CD14-positive monocyte (primary cell): ENCODE measurements around the gene PPARG. TPM values are rescaled to one million over a fixed set of nuclear protein-coding genes. Genes with fewer than 3 reads are reported as not detected.

Experiments
- DNase-seq, 3 donors: peaks; one replicate each; pipeline ENCODE4 v3.0.0-alpha.2; 2011 to 2022
- H2AFZ ChIP-seq: 2 replicates; pipeline ENCODE4 v1.6.0; 2012; ENCODE audit warnings: mild to moderate bottlenecking, low read depth, low read length, inconsistent platforms; ENCODE audit not compliant: insufficient read depth, poor library complexity, severe bottlenecking
- H3K27ac ChIP-seq, 2 donors: 1 replicate in 1 of 2; 2 replicates in 1 of 2; pipeline ENCODE4 v1.5.1; 2012 to 2013; ENCODE audit warnings: low read length in 2 of 2, control low read depth in 1 of 2, inconsistent platforms in 1 of 2, low read depth in 1 of 2, mild to moderate bottlenecking in 1 of 2
- H3K27me3 ChIP-seq, 2 donors: one replicate each; pipeline versions ENCODE4 v1.6.0 to v1.6.1; 2011 to 2013; ENCODE audit warnings: low read length in 2 of 2; ENCODE audit not compliant: control insufficient read depth in 2 of 2, insufficient read depth in 2 of 2
- H3K36me3 ChIP-seq, 2 donors: replicated peaks in 1 of 2; 1 replicate in 1 of 2; 2 replicates in 1 of 2; pipeline versions ENCODE4 v1.5.1 to v1.6.1; 2012 to 2013; ENCODE audit warnings: low read length in 2 of 2, control low read depth in 1 of 2, inconsistent platforms in 1 of 2, mild to moderate bottlenecking in 1 of 2; ENCODE audit not compliant: insufficient read depth in 2 of 2, control insufficient read depth in 1 of 2
- H3K4me1 ChIP-seq, 2 donors: 1 replicate in 1 of 2; 2 replicates in 1 of 2; pipeline versions ENCODE4 v1.5.1 to v1.6.1; 2012 to 2013; ENCODE audit warnings: low read length in 2 of 2, control low read depth in 1 of 2, inconsistent platforms in 1 of 2, mild to moderate bottlenecking in 1 of 2, moderate library complexity in 1 of 2; ENCODE audit not compliant: insufficient read depth in 2 of 2, control insufficient read depth in 1 of 2
- H3K4me2 ChIP-seq: replicated peaks from 2 replicates; pipeline ENCODE3; 2012; ENCODE audit warnings: low read length, moderate library complexity, mild to moderate bottlenecking; ENCODE audit not compliant: poor library complexity, severe bottlenecking; ENCODE audit errors: extremely low read depth
- H3K4me3 ChIP-seq, 3 experiments: fragments of 200-600 bp in 1 of 3; sonication (generic) in 1 of 3; replicated peaks in 1 of 3; 1 replicate in 2 of 3; 2 replicates in 1 of 3; pipeline ENCODE4 v1.5.1; 2011 to 2013; ENCODE audit warnings: low read length in 3 of 3, mild to moderate bottlenecking in 3 of 3, control low read depth in 2 of 3, low read depth in 2 of 3, inconsistent platforms in 1 of 3, moderate library complexity in 1 of 3
- H3K79me2 ChIP-seq: 2 replicates; pipeline ENCODE4 v1.6.0; 2012; ENCODE audit warnings: mild to moderate bottlenecking, control low read depth, inconsistent platforms, low read length, moderate library complexity; ENCODE audit not compliant: insufficient read depth
- H3K9ac ChIP-seq: 2 replicates; pipeline ENCODE4 v1.6.0; 2017; ENCODE audit warnings: low read length, mild to moderate bottlenecking; ENCODE audit not compliant: insufficient read depth, poor library complexity, severe bottlenecking
- H3K9me3 ChIP-seq, 2 donors: replicated peaks in 1 of 2; 1 replicate in 1 of 2; 2 replicates in 1 of 2; pipeline versions ENCODE4 v1.5.1 to v1.6.1; 2012 to 2013; ENCODE audit warnings: low read length in 2 of 2, control low read depth in 1 of 2; ENCODE audit not compliant: control insufficient read depth in 1 of 2, insufficient read depth in 1 of 2
- H4K20me1 ChIP-seq: 2 replicates; pipeline ENCODE4 v1.6.0; 2012; ENCODE audit warnings: mild to moderate bottlenecking, low read length, control low read depth, moderate library complexity; ENCODE audit not compliant: insufficient read depth
- H3K27ac Mint-ChIP-seq, 7 donors: one replicate each; pipeline ENCODE4 v1.8.0; 2020; ENCODE audit warnings: mild to moderate bottlenecking in 7 of 7, mixed read lengths in 7 of 7, moderate library complexity in 6 of 7, inconsistent platforms in 2 of 7
- H3K27me3 Mint-ChIP-seq, 3 donors: one replicate each; pipeline ENCODE4 v1.8.0; 2021 to 2022; ENCODE audit warnings: low read depth in 3 of 3, mild to moderate bottlenecking in 3 of 3, mixed read lengths in 3 of 3, moderate library complexity in 3 of 3, inconsistent platforms in 1 of 3
- H3K36me3 Mint-ChIP-seq, 2 donors: one replicate each; pipeline ENCODE4 v1.8.0; 2020; ENCODE audit warnings: mixed read lengths in 2 of 2, inconsistent platforms in 1 of 2, mild to moderate bottlenecking in 1 of 2
- H3K4me1 Mint-ChIP-seq: one replicate; pipeline ENCODE4 v1.8.0; 2020; ENCODE audit warnings: mild to moderate bottlenecking, mixed read lengths
- H3K4me3 Mint-ChIP-seq, 2 donors: one replicate each; pipeline ENCODE4 v1.8.0; 2020; ENCODE audit warnings: mild to moderate bottlenecking in 2 of 2, mixed read lengths in 2 of 2, moderate library complexity in 1 of 2
- H3K9me3 Mint-ChIP-seq, 7 donors: one replicate each; pipeline ENCODE4 v1.8.0; 2020 to 2022; ENCODE audit warnings: mixed read lengths in 7 of 7, mild to moderate bottlenecking in 6 of 7, moderate library complexity in 6 of 7, inconsistent platforms in 2 of 7
- CTCF ChIP-seq: fragments of 200-600 bp; IDR thresholded peaks from one replicate; pipeline ENCODE4 v1.8.0; 2022; ENCODE audit warnings: antibody characterized with exemption, mild to moderate bottlenecking
- WGBS: methylation state at CpG from one replicate; pipeline ENCODE4 v1.1.5; 2013; ENCODE audit warnings: missing lambda C conversion rate; ENCODE audit not compliant: insufficient coverage; 5-methylcytosine and 5-hydroxymethylcytosine counted together
- intact Hi-C, 2 donors: fragments of 100-400 bp; cut with micrococcal nuclease; formaldehyde crosslinking; loops; one replicate each; pipeline versions ENCODE4 v1.15.0 to v1.15.1; 2023
- polyA plus RNA-seq, 3 donors: library from polyadenylated mRNA; depleted of rRNA in 1 of 3; unstranded in 2 of 3; stranded (reverse) in 1 of 3; fragments of 300-500 nt in 2 of 3; fragments of >200 nt in 1 of 3; fragmentation: Illumina TruSeq in 2 of 3; gene quantifications; 1 replicate in 2 of 3; 2 replicates in 1 of 3; pipeline ENCODE4 v1.2.3, GENCODE V29; 2012 to 2021

The PPARG gene
- polyA plus RNA-seq, 3 donors, result 0.56 to 2.0 (median 0.97) TPM

- Histone ChIP-seq H3K9ac (no peak overlapping the region), H2AFZ (no peak overlapping the region), H3K4me3 (peak overlapping the region in 1 of 3 experiments; percentile 10), H3K4me2 (peak overlapping the region; percentile 20), H3K4me1 (peaks cover 60 to 62% of the 10 kb centered on the region in 2 donors), H3K27ac (peak overlapping the region in 1 of 2 donors; percentile 72), H3K9me3 (no peaks in the 10 kb centered on the region), H3K27me3 (no peaks in the 10 kb centered on the region), H3K79me2 (no peaks in the 10 kb centered on the region), H4K20me1 (no peaks in the 10 kb centered on the region), H3K36me3 (no peaks in the 10 kb centered on the region)
- no peak for TF ChIP-seq CTCF
- Mint-ChIP-seq H3K27me3 (peaks cover 0 to 5% (median 3%) of the 10 kb centered on the region in 3 donors), H3K36me3 (no peaks in the 10 kb centered on the region), H3K4me1 (peaks cover 56% of the 10 kb centered on the region), H3K4me3 (no peak overlapping the region), H3K27ac (peak overlapping the region; percentile 33 to 89 (median 83)), H3K9me3 (peaks cover 0 to 3% (median 0%) of the 10 kb centered on the region in 7 donors)
- intact Hi-C loops, result loop anchor here (5.0 to 10.0 kb wide), 4 partner anchors 62 to 211 kb away; partner anchors contain the start of gene PPARG (in 1 of the 2)
- WGBS, result 85% methylated on average over 2 of the region's 5 CpGs
- peak; percentile 48 to 74 (median 57) for DNase-seq
These were observed 106.6 kb downstream of the PPARG start for GRCh38 chr3:12395349-12396012.

GRCh38 chr3:12396471-12396870 lies 107.6 kb downstream of the PPARG start:
- DNase-seq, result peak; percentile 25 to 34 (median 32)
- Mint-ChIP-seq H3K9me3 (peaks cover 0 to 3% (median 0%) of the 10 kb centered on the region in 7 donors), H3K27me3 (peaks cover 0 to 5% (median 3%) of the 10 kb centered on the region in 3 donors), H3K27ac (peak overlapping the region in 4 of 7 donors; percentile 15 to 63 (median 37)), H3K4me1 (peaks cover 66% of the 10 kb centered on the region), H3K4me3 (no peak overlapping the region), H3K36me3 (no peaks in the 10 kb centered on the region)
- H3K9ac ChIP-seq, result no peak overlapping the region
- no peaks in the 10 kb centered on the region for H3K9me3 ChIP-seq
- no peaks in the 10 kb centered on the region for H3K79me2 ChIP-seq
- H2AFZ ChIP-seq, result no peak overlapping the region
- H3K4me3 ChIP-seq, result no peak overlapping the region
- no peak overlapping the region for H3K4me2 ChIP-seq
- H3K4me1 ChIP-seq, result peaks cover 70 to 72% of the 10 kb centered on the region in 2 donors
- intact Hi-C loops, result loop anchor here (5.0 to 10.0 kb wide), 4 partner anchors 61 to 212 kb away; partner anchors contain the start of gene PPARG (in 1 of the 2)
- no peaks in the 10 kb centered on the region for H3K36me3 ChIP-seq
- no peak overlapping the region for H3K27ac ChIP-seq
- H4K20me1 ChIP-seq, result no peaks in the 10 kb centered on the region
- no peak for TF ChIP-seq CTCF
- no CpG with 5 or more reads among the region's 6 CpGs for WGBS
- no peaks in the 10 kb centered on the region for H3K27me3 ChIP-seq
